Fibroblast of mammary gland (primary cell): Measurements from ENCODE around the gene ZNF679.
"Not testable (repeated sequence)": the region's sequence is repeated elsewhere in the genome, so short reads cannot be mapped to it uniquely, and the experiment has no call there.

ENCODE experiments used
- DNase-seq: peaks from one replicate; pipeline ENCODE4 v3.0.0-alpha.2; 2010; ENCODE audit warnings: low read depth
- H3K4me3 ChIP-seq: 2 replicates; pipeline ENCODE4 v1.5.1; 2011; ENCODE audit warnings: low read depth, mild to moderate bottlenecking, low read length, moderate library complexity; ENCODE audit not compliant: control insufficient read depth
- TF ChIP-seq, protein P1 (sequence below): conservative IDR thresholded peaks from 2 replicates; pipeline ENCODE4 v1.5.1; 2011; ENCODE audit warnings: low read depth, low read length, inconsistent platforms; ENCODE audit not compliant: control insufficient read depth, insufficient read depth

ZNF679 gene

DNA sequence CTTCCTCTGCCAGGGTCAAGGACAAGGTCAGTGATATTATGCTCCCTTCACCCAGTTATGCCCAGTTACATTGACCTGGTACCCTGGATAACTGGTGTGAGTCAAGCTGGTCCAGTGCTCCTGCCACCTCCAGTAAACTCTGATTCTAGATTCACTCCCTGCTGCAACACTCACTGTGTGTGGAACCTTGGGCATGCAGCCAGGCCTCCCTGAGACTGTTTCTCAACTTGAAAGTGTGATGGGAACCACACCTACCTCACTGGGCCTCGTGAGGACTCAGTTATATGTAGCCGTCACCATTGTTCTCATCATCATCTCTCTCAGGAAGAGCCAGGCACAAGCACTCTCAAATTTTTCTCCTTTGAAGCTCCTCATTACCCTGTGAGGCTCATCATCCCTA is 84.6 kb downstream of the ZNF679 start:
- TF ChIP-seq, protein P1, sequence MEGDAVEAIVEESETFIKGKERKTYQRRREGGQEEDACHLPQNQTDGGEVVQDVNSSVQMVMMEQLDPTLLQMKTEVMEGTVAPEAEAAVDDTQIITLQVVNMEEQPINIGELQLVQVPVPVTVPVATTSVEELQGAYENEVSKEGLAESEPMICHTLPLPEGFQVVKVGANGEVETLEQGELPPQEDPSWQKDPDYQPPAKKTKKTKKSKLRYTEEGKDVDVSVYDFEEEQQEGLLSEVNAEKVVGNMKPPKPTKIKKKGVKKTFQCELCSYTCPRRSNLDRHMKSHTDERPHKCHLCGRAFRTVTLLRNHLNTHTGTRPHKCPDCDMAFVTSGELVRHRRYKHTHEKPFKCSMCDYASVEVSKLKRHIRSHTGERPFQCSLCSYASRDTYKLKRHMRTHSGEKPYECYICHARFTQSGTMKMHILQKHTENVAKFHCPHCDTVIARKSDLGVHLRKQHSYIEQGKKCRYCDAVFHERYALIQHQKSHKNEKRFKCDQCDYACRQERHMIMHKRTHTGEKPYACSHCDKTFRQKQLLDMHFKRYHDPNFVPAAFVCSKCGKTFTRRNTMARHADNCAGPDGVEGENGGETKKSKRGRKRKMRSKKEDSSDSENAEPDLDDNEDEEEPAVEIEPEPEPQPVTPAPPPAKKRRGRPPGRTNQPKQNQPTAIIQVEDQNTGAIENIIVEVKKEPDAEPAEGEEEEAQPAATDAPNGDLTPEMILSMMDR, result no peak
- H3K4me3 ChIP-seq, result no peak overlapping the region
- no peak for DNase-seq

DNA sequence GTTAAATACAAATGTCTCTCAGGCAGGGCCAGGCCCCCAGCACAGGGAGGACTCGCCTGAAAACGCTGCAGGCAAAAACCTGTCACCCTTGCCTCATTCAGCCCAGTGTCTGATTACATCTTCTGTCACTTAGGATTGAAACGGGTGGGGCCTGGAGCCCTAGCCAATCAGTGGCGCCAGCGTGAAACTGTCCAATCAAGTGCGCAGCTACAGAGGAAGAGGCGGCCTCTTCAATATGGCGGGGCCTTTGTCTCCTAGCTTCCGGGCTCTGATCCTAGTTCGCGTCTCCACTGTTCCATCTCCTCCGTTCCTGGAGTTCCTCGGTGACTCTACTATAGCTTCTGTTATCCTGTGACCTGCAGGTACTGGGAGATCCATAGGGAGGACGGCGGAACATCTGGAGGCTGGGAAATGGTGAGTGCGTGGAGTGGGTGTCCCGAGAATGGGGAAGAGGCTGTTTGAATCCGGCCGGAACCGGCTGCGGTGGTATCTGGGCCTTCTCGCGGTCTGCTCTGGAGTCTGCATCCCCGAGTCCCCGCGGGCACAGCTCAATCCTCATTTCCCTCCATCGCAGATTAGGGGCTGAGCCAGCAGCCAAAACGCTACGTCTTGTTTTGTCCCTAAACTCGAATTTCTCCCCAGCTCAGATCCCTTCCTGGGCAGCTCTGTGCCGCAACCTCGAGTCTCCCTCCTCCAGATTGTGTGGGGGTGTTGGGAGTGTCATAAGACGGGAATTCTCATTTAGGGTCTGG is 85.6 kb downstream of the ZNF679 start, which contains the start of gene ZNF736:
Gene ZNF736 (plus strand): TSS at position 222 of the 752 bp plus-strand sequence. CDS start 190 bp downstream, at position 412.
- H3K4me3 ChIP-seq, result peak within 1 kb of the TSS; percentile 95
- TF ChIP-seq, protein P1, result no peak
- DNase-seq, result peak; percentile 95

DNA sequence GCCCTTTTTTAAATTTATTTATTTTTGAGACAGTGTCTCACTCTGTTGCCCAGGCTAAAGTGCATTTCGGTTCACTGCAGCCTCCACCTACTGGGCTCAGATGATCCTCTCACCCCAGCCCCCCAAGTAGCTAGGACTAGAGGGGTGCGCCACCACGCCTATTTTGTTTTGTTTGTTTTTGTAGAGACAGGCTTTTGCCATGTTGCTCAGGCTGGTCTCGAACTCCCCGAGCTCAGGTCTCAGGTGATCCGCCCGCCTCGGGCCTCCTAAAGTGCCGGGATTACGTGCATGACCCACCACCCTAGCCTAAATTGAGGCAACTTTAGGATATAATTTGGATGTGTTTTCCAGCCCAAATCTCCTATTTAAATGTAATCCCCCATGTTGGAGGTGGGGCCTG is 86.3 kb downstream of the ZNF679 start:
- DNase-seq, result no peak
- H3K4me3 ChIP-seq, result peak overlapping the region; percentile 95
- TF ChIP-seq, protein P1, result no peak

DNA sequence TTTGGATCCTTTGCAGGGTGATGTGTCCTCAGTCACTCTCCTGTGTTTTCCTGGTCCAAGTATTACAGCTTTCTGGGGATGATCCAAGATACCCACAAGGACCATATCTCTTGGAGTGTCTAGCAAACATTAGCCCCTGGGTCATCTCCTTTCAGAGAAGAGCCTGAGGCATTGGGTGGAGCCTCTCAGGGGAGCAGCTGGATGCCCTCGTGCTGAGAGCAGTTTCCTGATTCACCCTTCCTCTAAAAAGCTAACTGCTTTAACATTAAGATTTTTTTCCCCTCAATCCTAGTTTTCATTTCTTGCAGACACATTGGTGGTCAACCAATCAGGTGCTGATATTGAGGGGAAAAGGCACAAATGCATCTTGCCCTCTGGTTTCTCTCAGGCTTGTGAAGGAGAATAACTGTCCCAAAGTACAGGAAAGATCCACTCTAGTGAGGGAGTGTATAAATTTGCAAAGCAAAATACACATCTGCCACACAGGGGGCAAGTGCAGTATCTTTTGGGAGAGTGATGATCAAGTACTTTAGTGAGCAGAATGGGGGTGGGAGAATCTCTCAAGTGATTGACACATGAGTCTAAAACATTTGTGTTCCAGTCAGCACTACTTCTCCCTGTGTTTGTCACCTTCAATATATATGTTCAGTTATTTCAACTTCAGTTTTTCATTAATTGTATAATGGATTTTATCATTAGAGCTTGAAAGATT is 87.9 kb downstream of the ZNF679 start:
- not testable (repeated sequence) for DNase-seq, H3K4me3 ChIP-seq
